Measurements from ENCODE around the gene DDX1. TPM values are rescaled to one million over a fixed set of nuclear protein-coding genes. Genes with fewer than 3 reads are reported as not detected.

The DDX1 gene
- total RNA-seq, 1 experiment from 2014 or later: 193 TPM

DNA sequence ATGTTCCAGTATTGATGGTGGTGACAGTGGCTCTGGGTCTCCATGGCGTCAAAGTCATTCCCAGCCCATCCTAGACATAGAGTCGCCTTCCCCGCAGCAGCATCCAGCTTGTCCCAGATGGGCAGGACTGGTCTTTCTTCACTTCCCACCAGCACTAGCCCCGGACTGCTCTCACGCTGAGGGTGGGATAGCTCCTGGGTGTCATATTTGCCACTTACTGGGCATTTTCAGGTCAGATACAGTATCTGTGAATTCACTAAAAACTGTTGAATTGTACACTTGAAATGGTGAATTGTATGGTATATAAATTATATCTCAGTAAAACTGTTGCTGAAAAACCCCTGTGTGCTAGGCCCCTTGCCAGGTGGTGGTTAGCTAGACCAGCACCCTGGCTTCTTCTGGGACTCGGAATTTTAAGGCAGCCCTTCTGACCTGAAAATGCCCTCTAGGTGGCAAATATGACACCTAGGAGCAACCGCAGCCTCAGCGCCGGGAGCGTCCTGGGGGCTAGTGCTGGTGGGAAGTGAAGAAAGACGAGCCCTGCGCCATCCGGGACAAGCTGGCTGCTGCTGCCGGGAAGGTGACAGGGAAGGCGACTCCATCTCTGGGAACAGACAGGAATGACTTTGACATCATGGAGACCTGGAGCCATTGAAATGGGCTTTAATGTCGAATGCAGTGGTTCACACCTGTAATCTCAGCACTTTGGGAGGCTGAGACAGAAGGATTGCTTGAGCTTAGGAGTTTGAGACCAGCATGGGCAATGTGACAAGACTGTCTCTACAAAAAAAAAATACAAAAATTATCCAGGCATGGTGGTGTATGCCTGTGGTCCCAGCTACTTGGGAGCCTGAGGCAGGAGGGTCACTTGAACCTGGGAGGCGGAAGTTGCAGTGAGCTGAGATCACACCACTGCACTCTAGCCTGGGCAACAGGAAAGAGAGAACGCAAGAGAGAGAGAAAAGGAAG, 56.2 kb downstream of the DDX1 start:
- in situ Hi-C loops (cut with HindIII; ENCODE audit: low pct_unique_long_range_greater_than_20kb, low sequenced_read_pairs): no loop called here
- no peak for DNase-seq (ENCODE audit: low read depth, low spot score)

DNA sequence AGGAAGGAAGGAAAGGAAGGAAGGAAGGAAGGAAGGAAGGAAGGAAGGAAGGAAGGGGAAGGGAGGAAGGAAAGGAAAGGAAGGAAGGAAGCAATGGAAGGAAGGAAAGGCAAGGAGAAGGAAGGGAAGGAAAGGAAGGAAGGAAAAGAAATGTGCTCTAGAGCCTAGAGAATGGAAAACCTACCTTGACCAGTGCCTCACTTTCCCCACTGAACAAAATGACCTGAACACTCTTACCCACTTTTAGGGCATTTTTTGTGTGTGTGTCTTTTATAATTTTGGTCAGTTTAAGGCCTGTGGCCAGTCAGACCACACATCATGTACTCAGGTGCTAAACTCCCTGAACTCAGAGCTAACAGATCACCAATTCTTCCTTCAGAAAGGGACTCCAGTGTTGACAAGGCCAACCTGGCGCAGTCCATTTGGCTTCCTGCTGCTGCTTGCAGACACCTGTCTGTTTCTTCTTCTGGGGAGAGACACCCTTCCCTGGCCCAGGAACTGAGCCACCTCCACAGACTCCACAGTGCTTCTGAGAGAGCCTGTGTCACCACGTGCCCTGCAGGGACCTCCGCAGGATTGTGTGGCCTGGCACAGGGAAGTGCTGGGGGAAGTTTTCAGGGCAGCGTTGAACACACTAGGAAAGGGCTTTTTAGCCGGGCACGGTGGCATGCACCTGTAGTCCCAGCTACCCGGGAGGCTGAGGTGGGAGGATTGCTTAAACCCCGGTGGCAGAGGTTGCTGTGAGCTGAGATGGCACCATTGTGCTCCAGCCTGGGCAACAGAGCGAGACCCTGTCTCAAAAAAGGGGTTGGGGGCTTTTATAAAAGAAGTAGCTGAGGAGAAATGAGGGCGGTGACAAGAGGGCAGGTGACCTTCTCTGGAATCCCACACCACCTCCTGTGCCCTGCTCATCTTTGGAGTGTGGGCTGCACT, 57.2 kb downstream of the DDX1 start:
- in situ Hi-C loops (cut with HindIII; ENCODE audit: low pct_unique_long_range_greater_than_20kb, low sequenced_read_pairs): no loop called here
- DNase-seq (ENCODE audit: low read depth, low spot score): no peak

DNA sequence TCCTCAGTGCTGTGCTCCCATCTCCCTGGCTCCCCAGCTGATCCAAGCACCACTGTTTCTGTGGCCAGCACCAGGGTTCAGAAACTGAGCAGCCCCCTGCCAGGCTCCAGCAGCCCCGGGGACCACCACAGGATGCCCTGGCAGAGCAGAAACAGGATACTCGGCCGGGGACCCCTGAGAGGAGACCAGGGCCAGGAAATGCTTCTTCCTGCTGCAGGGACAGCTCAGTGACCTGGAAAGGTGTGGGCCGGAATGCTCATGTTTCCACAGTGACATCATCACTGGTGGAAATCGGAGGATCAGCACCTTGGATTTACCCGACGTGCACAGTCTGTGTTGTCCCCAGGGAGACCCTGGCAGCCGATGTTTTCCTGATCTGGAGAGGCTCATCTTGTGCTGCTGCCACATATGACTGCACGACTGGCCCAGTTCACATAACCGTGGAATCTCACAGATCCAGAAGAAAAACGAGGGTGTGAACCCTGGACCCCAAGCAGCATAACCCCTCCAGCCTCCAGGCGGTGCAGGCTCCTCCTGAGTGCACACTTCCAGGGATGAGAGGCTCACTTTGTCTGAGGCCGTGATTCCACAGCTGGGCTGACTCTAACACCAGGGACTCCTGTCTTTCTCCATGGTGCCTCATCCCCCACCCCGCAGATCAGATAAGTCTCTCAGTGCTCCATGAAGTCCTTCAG, 58.0 kb downstream of the DDX1 start:
- in situ Hi-C loops (cut with HindIII; ENCODE audit: low pct_unique_long_range_greater_than_20kb, low sequenced_read_pairs): no loop called here
- DNase-seq (ENCODE audit: low read depth, low spot score): no peak

DNA sequence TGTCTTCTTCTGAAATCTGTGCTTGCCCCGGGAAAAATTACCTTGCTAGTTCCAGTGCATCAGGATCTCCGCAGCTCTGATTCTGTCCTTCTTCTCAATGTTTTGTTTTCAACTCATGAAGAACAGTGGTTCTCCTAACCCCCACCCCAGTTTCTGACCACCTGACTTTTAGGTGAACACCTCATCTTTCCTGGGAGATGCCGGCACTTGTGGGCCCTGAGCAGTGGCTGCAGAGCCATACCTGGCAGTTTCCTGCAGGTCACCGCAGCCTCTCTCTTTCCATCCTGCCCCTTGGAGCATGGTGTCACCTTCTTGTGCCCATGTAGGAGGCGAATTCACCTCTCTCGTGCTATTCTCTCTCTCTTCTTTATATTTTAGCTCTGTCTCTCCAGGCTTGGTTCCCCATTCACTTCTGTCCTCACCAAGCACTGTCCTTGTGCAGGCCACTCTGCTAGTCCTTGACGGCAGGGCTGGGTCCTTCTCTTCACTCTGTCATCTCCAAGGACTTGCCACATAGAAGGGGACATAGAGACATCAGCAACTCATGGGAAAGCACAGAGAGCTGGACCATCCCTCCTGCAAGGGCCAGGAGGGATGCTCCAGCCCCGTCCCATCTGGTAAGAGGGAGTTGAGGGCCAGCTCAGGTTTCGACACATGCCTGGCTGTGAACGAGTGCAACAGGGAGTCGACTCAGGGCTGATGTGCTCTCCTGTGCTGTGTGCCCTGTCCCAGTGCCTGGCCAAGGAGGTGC, 59.1 kb downstream of the DDX1 start:
- in situ Hi-C loops (cut with HindIII; ENCODE audit: low pct_unique_long_range_greater_than_20kb, low sequenced_read_pairs): no loop called here

DNA sequence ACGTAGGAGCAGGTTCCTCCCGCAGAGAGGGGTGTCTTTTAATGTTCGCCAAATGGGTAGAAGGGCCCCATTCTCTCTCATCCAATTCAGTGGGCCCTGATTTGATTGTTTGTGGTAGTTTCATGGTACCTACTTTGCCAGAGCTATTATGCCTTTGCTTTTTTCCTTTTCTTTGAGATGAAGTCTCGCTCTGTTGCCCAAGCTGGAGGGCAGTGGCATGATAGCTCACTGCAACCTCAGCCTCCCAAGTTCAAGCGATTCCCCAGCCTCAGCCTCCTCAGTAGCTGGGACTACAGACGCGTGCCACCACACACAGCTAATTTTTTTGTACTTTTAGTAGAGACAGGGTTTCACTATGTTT, 59.7 kb downstream of the DDX1 start:
- DNase-seq (ENCODE audit: low read depth, low spot score): no peak
- in situ Hi-C loops (cut with HindIII; ENCODE audit: low pct_unique_long_range_greater_than_20kb, low sequenced_read_pairs): no loop called here

More for the DNA sequence above, 59.1 kb downstream of the DDX1 start:
- no peak for DNase-seq (ENCODE audit: low read depth, low spot score)

DNA sequence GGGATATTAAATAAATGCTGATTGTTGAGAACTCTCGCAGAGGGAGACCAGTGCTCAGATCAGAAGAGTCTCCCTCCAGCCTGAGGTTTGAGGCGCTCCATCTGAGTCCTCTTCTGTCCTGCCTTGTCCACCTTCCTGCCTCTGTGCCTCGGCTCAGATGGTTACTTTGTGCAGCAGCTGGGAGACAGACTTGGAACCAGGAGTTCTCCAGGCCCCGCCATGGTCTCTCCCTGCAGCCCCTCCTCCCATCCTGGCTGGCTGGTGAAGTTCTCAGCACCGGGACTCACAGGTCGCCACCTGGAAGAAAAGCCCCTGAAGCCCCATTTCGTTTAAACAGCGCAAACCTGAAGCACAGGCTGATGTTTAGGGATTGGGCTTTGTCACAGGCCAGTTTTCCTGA, 60.6 kb downstream of the DDX1 start:
- in situ Hi-C loops (cut with HindIII; ENCODE audit: low pct_unique_long_range_greater_than_20kb, low sequenced_read_pairs): no loop called here
- no peak for DNase-seq (ENCODE audit: low read depth, low spot score)

DNA sequence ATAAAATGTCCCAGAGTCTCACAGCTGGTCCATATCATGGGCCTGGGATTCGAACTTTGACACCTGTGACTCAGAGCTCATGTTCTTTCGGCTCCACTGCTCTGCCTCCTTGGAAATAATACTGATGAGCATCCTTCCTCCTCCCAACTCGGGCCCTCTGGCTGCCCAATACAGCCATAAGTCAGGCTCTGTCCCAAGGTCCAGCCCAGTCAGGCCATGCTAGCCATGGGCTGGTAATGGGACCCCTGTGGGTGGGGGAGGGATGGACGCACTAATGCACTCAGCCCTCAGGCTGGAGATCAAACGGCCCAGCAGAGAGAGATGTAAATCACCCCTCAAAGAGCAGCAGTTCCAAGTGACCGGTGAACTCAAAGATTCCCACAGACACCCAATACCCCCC, 61.1 kb downstream of the DDX1 start:
- no peak for DNase-seq (ENCODE audit: low read depth, low spot score)
- in situ Hi-C loops (cut with HindIII; ENCODE audit: low pct_unique_long_range_greater_than_20kb, low sequenced_read_pairs): no loop called here

DNA sequence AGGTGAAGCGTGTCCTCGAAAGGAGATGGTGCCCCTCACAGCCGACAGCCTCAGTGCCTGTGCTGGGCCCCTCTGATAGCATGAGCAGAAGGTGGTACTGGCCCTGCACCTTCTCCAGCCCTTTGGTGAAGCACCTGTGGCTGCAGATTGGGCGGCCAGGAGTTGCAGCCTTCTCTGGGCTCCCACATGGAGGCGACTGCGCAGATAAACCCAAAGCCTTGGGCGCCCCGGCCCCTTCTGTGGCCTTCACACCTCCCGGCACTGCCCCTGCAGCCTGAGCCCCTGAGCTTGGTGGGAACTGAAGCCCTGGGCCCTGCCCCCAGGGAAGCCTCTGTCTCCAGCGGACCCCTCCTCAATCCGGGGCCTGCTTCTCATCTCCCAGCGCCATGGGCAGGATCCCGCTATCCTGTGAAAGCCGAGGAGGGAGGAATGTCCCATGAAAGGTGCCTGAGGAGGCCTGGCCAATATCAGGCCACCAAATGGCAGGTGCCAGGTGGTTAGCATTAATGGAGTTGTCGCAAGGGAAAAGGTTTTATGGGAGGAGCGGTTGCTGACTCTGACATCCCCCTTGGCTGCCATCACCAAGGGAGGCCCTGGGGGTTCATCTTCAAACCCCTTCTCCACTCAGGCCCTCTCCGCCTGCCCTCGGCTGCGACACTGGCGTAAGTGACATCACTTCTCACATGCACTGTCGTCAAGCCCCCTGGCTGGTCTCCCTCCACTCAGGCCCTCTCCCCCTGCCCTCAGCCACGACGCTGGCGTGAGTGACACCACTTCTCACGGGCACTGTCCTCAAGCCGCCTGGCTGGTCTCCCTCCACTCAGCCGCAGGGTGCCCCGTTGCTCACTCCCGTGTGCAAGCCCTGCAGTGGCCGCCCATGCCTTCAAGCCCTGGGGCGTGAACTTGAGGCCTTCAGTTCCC, 62.4 kb downstream of the DDX1 start:
- in situ Hi-C loops (cut with HindIII; ENCODE audit: low pct_unique_long_range_greater_than_20kb, low sequenced_read_pairs): no loop called here
- DNase-seq (ENCODE audit: low read depth, low spot score): no peak

DNA sequence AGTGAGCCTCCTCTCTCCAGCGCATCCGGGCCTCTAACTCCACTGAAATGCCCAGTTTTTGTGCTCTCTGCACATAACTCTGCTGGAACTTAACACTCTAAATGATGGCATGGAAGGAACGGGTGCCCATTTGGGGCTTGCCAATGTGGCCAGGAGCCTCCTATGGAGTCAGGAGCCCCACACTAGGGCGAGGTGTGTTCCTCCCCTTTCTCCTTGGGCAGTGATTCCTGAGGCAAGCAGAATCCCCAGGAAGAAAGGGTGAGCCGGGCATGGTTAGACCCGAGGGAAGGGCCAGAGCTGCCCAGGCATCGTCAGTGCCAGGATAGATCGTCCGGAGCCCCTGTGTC, 63.0 kb downstream of the DDX1 start:
- no peak for DNase-seq (ENCODE audit: low read depth, low spot score)
- in situ Hi-C loops (cut with HindIII; ENCODE audit: low pct_unique_long_range_greater_than_20kb, low sequenced_read_pairs): no loop called here

DNA sequence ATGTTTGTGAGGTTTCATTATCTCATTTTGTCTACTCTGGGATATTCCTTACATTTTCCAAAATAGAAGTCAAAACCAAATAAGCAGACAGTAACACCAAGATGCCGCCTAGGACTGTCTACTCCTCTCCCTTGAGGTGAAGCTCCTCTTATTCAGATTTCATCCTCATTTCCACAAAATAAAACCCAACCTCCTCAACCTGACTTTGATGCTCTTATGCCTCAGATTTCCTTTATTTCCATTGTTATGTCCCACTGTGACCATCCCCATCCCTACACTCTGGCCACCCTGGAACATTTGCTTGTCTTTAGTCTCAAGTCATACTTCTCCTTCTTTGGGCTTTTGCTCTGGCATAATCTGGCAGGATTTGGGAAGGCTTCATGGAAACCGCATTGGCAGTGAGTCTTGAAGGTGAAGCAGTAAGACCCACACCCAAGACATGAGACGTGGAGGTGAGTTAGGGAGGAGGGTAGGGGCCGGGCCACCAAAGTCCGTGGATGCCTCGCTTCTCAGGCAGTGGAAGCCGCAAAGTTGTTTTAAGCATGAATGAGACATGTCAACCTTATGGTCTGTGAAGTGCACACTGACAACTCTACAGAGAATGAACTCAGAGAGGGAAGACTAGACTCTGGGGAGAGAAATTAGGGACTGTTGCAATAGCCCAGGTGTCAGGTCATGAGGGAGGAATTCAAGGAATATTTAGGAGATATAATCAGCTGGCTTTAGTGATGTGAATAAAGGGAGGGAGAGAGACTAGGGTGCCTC, 63.6 kb downstream of the DDX1 start:
- DNase-seq (ENCODE audit: low read depth, low spot score): no peak
- in situ Hi-C loops (cut with HindIII; ENCODE audit: low pct_unique_long_range_greater_than_20kb, low sequenced_read_pairs): no loop called here

DNA sequence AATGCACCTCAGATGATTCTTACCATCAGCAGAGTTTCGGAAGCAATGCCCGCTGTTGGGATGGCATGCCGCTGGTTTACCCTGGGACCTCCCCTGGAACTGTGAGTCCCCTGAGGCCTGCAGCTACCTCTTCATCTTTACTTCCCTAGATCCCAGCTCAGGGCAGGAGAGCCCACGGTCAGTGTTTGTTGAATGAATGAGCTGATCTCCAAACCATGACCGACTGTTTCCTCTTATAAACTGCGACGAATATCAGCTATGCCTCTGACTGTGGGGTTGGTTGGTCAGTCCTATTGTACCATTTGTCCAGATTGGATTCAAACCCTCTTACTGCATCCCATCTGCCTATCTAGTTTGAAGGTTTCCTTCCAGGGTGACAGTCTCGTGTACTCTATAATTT, 64.4 kb downstream of the DDX1 start:
- no peak for DNase-seq (ENCODE audit: low read depth, low spot score)
- in situ Hi-C loops (cut with HindIII; ENCODE audit: low pct_unique_long_range_greater_than_20kb, low sequenced_read_pairs): no loop called here

DNA sequence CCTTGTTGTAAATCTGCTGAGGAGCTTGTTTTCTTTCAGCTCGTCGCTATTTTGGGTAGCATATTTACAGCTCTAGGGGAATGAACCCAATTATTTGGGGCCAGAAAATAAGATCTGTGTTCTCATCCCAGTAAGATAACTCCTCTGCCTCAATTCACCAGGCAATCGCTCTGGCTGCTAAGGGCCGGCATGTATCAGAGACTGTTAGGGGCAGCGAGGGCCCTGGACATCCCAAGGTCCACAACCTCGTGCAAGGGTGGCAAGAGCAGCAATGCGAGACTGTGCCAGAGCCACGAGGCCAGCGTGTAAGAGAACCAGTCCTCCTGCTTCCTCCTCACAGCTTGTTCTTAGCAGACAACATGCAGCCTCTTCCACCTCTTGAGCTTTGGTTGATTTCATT, 66.1 kb downstream of the DDX1 start:
- DNase-seq (ENCODE audit: low read depth, low spot score): no peak
- in situ Hi-C loops (cut with HindIII; ENCODE audit: low pct_unique_long_range_greater_than_20kb, low sequenced_read_pairs): no loop called here

DNA sequence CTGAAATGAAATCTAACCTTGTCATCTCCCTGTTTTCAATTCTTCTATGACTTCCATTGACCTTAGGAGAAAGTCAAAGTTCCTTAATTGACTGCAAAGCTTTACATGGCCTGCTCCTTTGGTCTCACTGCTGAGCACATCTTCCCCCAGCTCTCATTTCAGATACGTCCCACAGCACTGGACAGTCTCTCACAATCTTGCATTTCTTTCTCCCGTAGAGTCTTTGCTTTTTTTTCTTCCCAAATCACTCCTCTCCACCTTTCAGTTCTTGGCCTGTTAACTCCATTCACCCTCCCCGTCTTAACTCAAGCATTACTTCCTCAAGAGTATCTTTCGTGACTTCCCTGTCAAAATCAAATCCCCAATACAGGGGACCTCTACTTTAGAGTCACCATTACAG, 67.2 kb downstream of the DDX1 start:
- no peak for DNase-seq (ENCODE audit: low read depth, low spot score)
- in situ Hi-C loops (cut with HindIII; ENCODE audit: low pct_unique_long_range_greater_than_20kb, low sequenced_read_pairs): no loop called here

DNA sequence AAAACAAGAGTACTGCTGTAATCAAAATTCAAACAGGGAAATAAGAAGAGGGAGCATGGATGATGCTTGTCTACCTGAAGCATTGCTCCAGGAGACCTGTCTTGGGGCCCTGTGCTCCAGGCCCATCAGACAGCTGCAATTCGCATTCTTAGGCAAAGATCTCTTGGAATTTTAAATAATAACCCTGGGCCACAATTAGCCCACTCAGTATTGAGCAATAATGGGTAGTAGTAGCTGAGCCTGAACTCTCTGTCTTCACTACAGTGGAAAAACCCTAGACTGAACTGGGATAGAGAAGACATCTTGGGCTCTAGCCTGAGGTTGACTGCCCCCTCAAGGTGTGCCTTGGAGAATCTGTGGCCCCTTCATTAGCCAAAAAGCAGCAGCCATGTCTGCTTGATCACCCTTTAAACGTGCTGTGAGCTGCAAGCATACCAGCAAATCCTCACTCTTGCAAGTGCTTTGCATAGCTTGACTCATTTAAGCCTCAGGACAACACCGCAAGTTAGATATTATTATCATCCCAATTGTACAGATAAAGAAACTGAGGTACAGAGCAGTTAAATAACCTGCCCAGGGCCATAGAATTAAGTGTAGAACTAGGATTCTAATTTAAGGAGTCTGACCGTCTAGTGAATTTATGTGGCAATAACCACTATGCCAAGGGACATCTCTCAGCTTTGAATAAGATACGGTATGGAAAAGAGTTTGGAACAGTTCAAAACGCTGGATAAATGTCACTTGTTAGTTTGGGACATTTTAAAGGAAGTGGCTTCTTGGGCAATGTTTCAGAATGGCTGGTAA, 69.0 kb downstream of the DDX1 start:
- in situ Hi-C loops (cut with HindIII; ENCODE audit: low pct_unique_long_range_greater_than_20kb, low sequenced_read_pairs): no loop called here
- no peak for DNase-seq (ENCODE audit: low read depth, low spot score)

DNA sequence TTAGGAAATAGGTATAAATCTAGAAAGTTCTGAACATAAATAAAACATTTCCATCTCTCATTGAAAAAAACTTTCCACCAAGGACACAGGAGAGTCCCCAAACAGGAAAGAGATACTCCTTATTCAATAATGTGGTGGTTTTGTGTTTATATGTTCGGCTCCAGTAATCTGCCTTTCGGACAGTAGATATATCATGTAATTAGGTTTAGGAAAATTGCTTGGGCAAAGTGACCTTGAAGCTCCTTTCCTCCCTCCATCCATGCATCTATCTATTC, 69.6 kb downstream of the DDX1 start:
- in situ Hi-C loops (cut with HindIII; ENCODE audit: low pct_unique_long_range_greater_than_20kb, low sequenced_read_pairs): no loop called here
- DNase-seq (ENCODE audit: low read depth, low spot score): no peak

Data from SK-MEL-5 (cell line).